Measurements from ENCODE around the gene MAGI3.

MAGI3 gene

GRCh38 chr1:113663165-113663951 lies 273.0 kb downstream of the MAGI3 start:
- peak; percentile 90 for DNase-seq

- peak; percentile 50 for DNase-seq
These were observed 274.8 kb downstream of the MAGI3 start for GRCh38 chr1:113665071-113665470.

- DNase-seq = no peak
These were observed 275.8 kb downstream of the MAGI3 start for GRCh38 chr1:113666126-113666525.

GRCh38 chr1:113669988-113670387 lies 279.7 kb downstream of the MAGI3 start:
- no peak for DNase-seq

GRCh38 chr1:113670650-113671049 lies 280.3 kb downstream of the MAGI3 start:
- no peak for DNase-seq

- no peak for DNase-seq
These were observed 282.2 kb downstream of the MAGI3 start for GRCh38 chr1:113672491-113672890.

GRCh38 chr1:113674591-113674990 lies 284.3 kb downstream of the MAGI3 start:
- no peak for DNase-seq

GRCh38 chr1:113675302-113675701 lies 285.0 kb downstream of the MAGI3 start:
- no peak for DNase-seq

- DNase-seq = no peak
These were observed 286.2 kb downstream of the MAGI3 start for GRCh38 chr1:113676524-113676923.

- DNase-seq = peak; percentile 49
These were observed 287.2 kb downstream of the MAGI3 start for GRCh38 chr1:113677250-113678158.

GRCh38 chr1:113678159-113678469 lies 287.8 kb downstream of the MAGI3 start:
- DNase-seq = no peak

- DNase-seq = no peak
These were observed 291.5 kb downstream of the MAGI3 start for GRCh38 chr1:113681596-113682337.

- peak; percentile 62 for DNase-seq
These were observed 293.3 kb downstream of the MAGI3 start for GRCh38 chr1:113683384-113684152.

GRCh38 chr1:113684153-113684541 lies 293.8 kb downstream of the MAGI3 start:
- no peak for DNase-seq

GRCh38 chr1:113686891-113687618 lies 296.7 kb downstream of the MAGI3 start:
- DNase-seq = no peak

GRCh38 chr1:113691184-113691583 lies 300.9 kb downstream of the MAGI3 start:
- DNase-seq = no peak

GRCh38 chr1:113692342-113692741 lies 302.0 kb downstream of the MAGI3 start:
- no peak for DNase-seq

GRCh38 chr1:113692824-113693431 lies 302.6 kb downstream of the MAGI3 start:
- DNase-seq = no peak

- DNase-seq = no peak
These were observed 304.6 kb downstream of the MAGI3 start for GRCh38 chr1:113694910-113695309.

- peak; percentile 11 for DNase-seq
These were observed 311.1 kb downstream of the MAGI3 start for GRCh38 chr1:113701429-113701828.

GRCh38 chr1:113714606-113715269 lies 324.4 kb downstream of the MAGI3 start:
- DNase-seq = no peak
